ENCODE data around the gene MYO7A. TPM values are rescaled to one million over a fixed set of nuclear protein-coding genes. Genes with fewer than 3 reads are reported as not detected.
A peak's percentile ranks its signal among the peaks of the same experiment; 100 is the strongest.

MYO7A gene
- polyA plus RNA-seq, 1 donor (not counting 4 experiments of a cell fraction or from before 2014, with no cell fraction given) = 0.75 TPM

DNA sequence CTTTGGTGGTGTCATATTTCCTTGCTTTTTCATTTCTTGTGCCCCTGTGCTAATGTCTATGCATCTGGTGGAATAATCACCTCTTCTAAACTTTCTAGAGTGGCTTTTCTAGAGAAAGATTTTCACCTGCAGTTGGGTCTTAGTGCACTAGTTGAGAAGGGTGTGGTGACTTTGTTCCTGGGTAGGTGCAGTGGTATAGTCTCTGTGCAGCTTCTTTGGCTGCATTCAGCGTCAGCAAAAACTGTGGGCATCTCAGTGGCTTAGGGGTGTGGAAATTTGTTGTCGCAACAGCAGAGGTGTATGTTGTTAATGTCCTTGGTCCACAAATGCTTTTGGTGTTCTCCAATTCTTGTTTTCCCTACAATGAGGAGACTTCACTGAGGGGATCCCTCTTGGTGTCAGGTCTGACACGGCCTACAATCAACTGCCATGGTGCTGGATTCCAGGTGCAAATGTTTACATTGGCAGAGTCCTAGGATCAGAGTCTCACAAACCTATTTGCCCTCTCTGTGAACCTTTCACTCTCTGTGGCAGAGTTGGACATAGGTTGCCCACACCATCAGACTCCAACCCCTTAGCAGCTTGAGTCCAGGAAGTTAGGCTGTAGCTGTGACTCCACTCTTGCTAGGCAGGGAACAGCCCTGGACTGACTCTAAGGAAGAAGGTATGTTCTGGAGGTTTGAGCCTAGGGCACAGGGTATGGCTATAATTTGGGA is 124.7 kb downstream of the MYO7A start:
- peak overlapping the region; percentile 27 for H2AFZ ChIP-seq (ENCODE audit: control insufficient read depth, low read length)

DNA sequence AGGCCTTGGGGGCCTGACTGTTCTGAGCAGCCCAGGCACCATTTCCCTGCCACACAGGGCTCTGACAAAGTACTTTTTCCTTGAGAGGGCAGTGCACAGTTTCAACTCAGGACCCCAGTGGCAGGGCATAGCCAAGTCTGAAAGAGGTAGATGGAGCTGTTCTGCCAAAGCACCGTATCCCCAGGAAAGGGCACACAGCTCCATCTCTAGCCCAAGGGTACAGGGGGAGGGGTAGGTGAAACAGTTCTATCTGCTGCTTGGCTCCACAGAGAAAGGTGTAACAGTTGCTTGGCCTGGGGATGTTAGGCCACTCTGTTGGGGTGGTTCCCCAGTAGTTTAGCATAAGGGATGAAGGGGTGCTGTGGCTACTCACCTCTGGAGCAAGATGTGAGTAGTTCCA is 125.6 kb downstream of the MYO7A start:
- peaks cover 0 to 3% of the 10 kb centered on the region in 2 experiments for H3K36me3 ChIP-seq (ENCODE audit: control insufficient read depth in 2 of 2, extremely low read depth in 1 of 2, insufficient read depth in 2 of 2, low read length in 2 of 2)
- peaks cover 47% of the 10 kb centered on the region for H3K4me1 ChIP-seq (ENCODE audit: control insufficient read depth, extremely low read depth, insufficient read depth, low read length)
- no peak overlapping the region for H3K4me2 ChIP-seq (ENCODE audit: control insufficient read depth, extremely low read depth, insufficient read depth, low read depth, low read length)
- H3K9me3 ChIP-seq (ENCODE audit: control insufficient read depth, low read depth, low read length) = peaks cover 1% of the 10 kb centered on the region
- FAIRE-seq = no peak
- H3K27ac ChIP-seq (ENCODE audit: control insufficient read depth, insufficient read depth, low read length) = no peak overlapping the region
- peak overlapping the region; percentile 5 for H2AFZ ChIP-seq (ENCODE audit: control insufficient read depth, low read length)
- H4K20me1 ChIP-seq (ENCODE audit: control insufficient read depth, extremely low read depth, insufficient read depth, low read length) = no peaks in the 10 kb centered on the region
- peaks cover 2% of the 10 kb centered on the region for H3K9me1 ChIP-seq (ENCODE audit: control insufficient read depth, extremely low read depth, insufficient read depth, low read length)
- no peak for DNase-seq (ENCODE audit: low read depth, low spot score)
- TF ChIP-seq, protein P1, sequence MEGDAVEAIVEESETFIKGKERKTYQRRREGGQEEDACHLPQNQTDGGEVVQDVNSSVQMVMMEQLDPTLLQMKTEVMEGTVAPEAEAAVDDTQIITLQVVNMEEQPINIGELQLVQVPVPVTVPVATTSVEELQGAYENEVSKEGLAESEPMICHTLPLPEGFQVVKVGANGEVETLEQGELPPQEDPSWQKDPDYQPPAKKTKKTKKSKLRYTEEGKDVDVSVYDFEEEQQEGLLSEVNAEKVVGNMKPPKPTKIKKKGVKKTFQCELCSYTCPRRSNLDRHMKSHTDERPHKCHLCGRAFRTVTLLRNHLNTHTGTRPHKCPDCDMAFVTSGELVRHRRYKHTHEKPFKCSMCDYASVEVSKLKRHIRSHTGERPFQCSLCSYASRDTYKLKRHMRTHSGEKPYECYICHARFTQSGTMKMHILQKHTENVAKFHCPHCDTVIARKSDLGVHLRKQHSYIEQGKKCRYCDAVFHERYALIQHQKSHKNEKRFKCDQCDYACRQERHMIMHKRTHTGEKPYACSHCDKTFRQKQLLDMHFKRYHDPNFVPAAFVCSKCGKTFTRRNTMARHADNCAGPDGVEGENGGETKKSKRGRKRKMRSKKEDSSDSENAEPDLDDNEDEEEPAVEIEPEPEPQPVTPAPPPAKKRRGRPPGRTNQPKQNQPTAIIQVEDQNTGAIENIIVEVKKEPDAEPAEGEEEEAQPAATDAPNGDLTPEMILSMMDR (optimal IDR thresholded peaks at IDR 0.05 in 1 of 3, IDR thresholded peaks at IDR 0.05 in 1 of 3, conservative IDR thresholded peaks at IDR 0.05 in 1 of 3; ENCODE audit: extremely low read depth in 1 of 3, insufficient read depth in 2 of 3, low read length in 3 of 3) = no peak
- no peak for TF ChIP-seq EZH2 (IDR thresholded peaks at IDR 0.05; ENCODE audit: low read length)
- no peaks in the 10 kb centered on the region for H3K79me2 ChIP-seq (ENCODE audit: control insufficient read depth, insufficient read depth, low read length)
- H3K4me3 ChIP-seq (ENCODE audit: control insufficient read depth in 2 of 3, extremely low read depth in 1 of 3, insufficient read depth in 2 of 3, low read depth in 1 of 3, low read length in 3 of 3) = no peak overlapping the region
- no peaks in the 10 kb centered on the region for H3K27me3 ChIP-seq (ENCODE audit: control insufficient read depth, extremely low read depth, insufficient read depth, low read length)
- dilution Hi-C loops (cut with MboI; ENCODE audit: extremely low pct_ligation_motif_present, low sequenced_read_pairs) = no loop called here
- H3K9ac ChIP-seq (ENCODE audit: control insufficient read depth, extremely low read depth, insufficient read depth, low read length) = no peak overlapping the region

More for the DNA sequence above, 124.7 kb downstream of the MYO7A start:
- no peaks in the 10 kb centered on the region for H3K79me2 ChIP-seq (ENCODE audit: control insufficient read depth, insufficient read depth, low read length)
- FAIRE-seq (peak; percentile 46), DNase-seq (ENCODE audit: low read depth, low spot score) (no peak)
- H3K4me1 ChIP-seq (ENCODE audit: control insufficient read depth, extremely low read depth, insufficient read depth, low read length) = peaks cover 47% of the 10 kb centered on the region
- TF ChIP-seq, protein P1 (optimal IDR thresholded peaks at IDR 0.05 in 1 of 3, IDR thresholded peaks at IDR 0.05 in 1 of 3, conservative IDR thresholded peaks at IDR 0.05 in 1 of 3; ENCODE audit: extremely low read depth in 1 of 3, insufficient read depth in 2 of 3, low read length in 3 of 3) = no peak
- TF ChIP-seq EZH2 (IDR thresholded peaks at IDR 0.05; ENCODE audit: low read length) = no peak
- H3K4me2 ChIP-seq (ENCODE audit: control insufficient read depth, extremely low read depth, insufficient read depth, low read depth, low read length) = no peak overlapping the region
- H3K27ac ChIP-seq (ENCODE audit: control insufficient read depth, insufficient read depth, low read length) = peak overlapping the region; percentile 31
- dilution Hi-C loops (cut with MboI; ENCODE audit: extremely low pct_ligation_motif_present, low sequenced_read_pairs) = no loop called here
- no peaks in the 10 kb centered on the region for H4K20me1 ChIP-seq (ENCODE audit: control insufficient read depth, extremely low read depth, insufficient read depth, low read length)
- H3K4me3 ChIP-seq (ENCODE audit: control insufficient read depth in 2 of 3, extremely low read depth in 1 of 3, insufficient read depth in 2 of 3, low read depth in 1 of 3, low read length in 3 of 3) = no peak overlapping the region
- peaks cover 1% of the 10 kb centered on the region for H3K9me3 ChIP-seq (ENCODE audit: control insufficient read depth, low read depth, low read length)
- H3K9me1 ChIP-seq (ENCODE audit: control insufficient read depth, extremely low read depth, insufficient read depth, low read length) = peaks cover 2% of the 10 kb centered on the region
- H3K27me3 ChIP-seq (ENCODE audit: control insufficient read depth, extremely low read depth, insufficient read depth, low read length) = no peaks in the 10 kb centered on the region
- H3K36me3 ChIP-seq (ENCODE audit: control insufficient read depth in 2 of 2, extremely low read depth in 1 of 2, insufficient read depth in 2 of 2, low read length in 2 of 2) = peaks cover 0 to 3% of the 10 kb centered on the region in 2 experiments
- no peak overlapping the region for H3K9ac ChIP-seq (ENCODE audit: control insufficient read depth, extremely low read depth, insufficient read depth, low read length)

Data from keratinocyte (primary cell).